ENCODE measurements around the gene HES5.
"Not testable (repeated sequence)": the region's sequence is repeated elsewhere in the genome, so short reads cannot be mapped to it uniquely, and the experiment has no call there.

Gene HES5

GRCh38 chr1:2529784-2530512 lies at the start of gene HES5:
TSS of gene HES5 (minus strand) at chr1:2530263. CDS start at chr1:2530164, 99 bp downstream.
- Histone ChIP-seq H3K79me2 (ENCODE audit: insufficient read depth, low read length) (peaks cover 11% of the 10 kb centered on the region), H3K9me2 (replicated peaks; ENCODE audit: insufficient read depth, low read length) (no peaks in the 10 kb centered on the region), H3K36me3 (ENCODE audit: low read length) (no peaks in the 10 kb centered on the region), H3K9ac (ENCODE audit: low read length) (no peak within 1 kb of the TSS), H2AFZ (ENCODE audit: low read depth, low read length, severe bottlenecking) (no peak within 1 kb of the TSS), H3K9me3 (ENCODE audit: insufficient read depth, low read length) (no peaks in the 10 kb centered on the region), H3K4me3 (ENCODE audit: insufficient read depth, low read length, poor library complexity, severe bottlenecking) (no peak within 1 kb of the TSS), H3K27ac (ENCODE audit: low read depth, low read length) (no peak within 1 kb of the TSS), H3F3A (ENCODE audit: insufficient read depth) (no peaks in the 10 kb centered on the region), H3K4me2 (ENCODE audit: low read depth, low read length, poor library complexity, severe bottlenecking) (no peak within 1 kb of the TSS), H3K27me3 (ENCODE audit: low read length) (no peaks in the 10 kb centered on the region), H4K20me1 (ENCODE audit: low read depth, low read length) (0 out of 2 replicates have a peak, but pooled peaks cover 2% of the 10 kb centered on the region)
- TF ChIP-seq CTCF (IDR thresholded peaks at IDR 0.05; ENCODE audit: insufficient read depth, low read length, poor library complexity, severe bottlenecking) (no peak), EZH2phosphoT487 (conservative IDR thresholded peaks at IDR 0.05; ENCODE audit: low read length) (peak; percentile 42; the same call in 1 of the 2 replicates)

- no peaks in the 10 kb centered on the region for H3K9me3 ChIP-seq (ENCODE audit: insufficient read depth, low read length)
- no peak overlapping the region for H3K4me3 ChIP-seq (ENCODE audit: insufficient read depth, low read length, poor library complexity, severe bottlenecking)
- H3K36me3 ChIP-seq (ENCODE audit: low read length): no peaks in the 10 kb centered on the region
- no peak overlapping the region for H3K9ac ChIP-seq (ENCODE audit: low read length)
- no peaks in the 10 kb centered on the region for H3K27me3 ChIP-seq (ENCODE audit: low read length)
- TF ChIP-seq CTCF (IDR thresholded peaks at IDR 0.05; ENCODE audit: insufficient read depth, low read length, poor library complexity, severe bottlenecking): no peak
- H2AFZ ChIP-seq (ENCODE audit: low read depth, low read length, severe bottlenecking): no peak overlapping the region
- H3K79me2 ChIP-seq (ENCODE audit: insufficient read depth, low read length): no peaks in the 10 kb centered on the region
- no peaks in the 10 kb centered on the region for H4K20me1 ChIP-seq (ENCODE audit: low read depth, low read length)
- H3K4me2 ChIP-seq (ENCODE audit: low read depth, low read length, poor library complexity, severe bottlenecking): no peak overlapping the region
- H3F3A ChIP-seq (ENCODE audit: insufficient read depth): no peaks in the 10 kb centered on the region
- no peaks in the 10 kb centered on the region for H3K9me2 ChIP-seq (replicated peaks; ENCODE audit: insufficient read depth, low read length)
- no peak overlapping the region for H3K27ac ChIP-seq (ENCODE audit: low read depth, low read length)
Observed at GRCh38 chr1:2578758-2579118, 48.7 kb upstream of the HES5 start.

GRCh38 chr1:2577565-2578075 lies 47.6 kb upstream of the HES5 start:
- H4K20me1 ChIP-seq (ENCODE audit: low read depth, low read length); H3K27ac ChIP-seq (ENCODE audit: low read depth, low read length); H3K4me3 ChIP-seq (ENCODE audit: insufficient read depth, low read length, poor library complexity, severe bottlenecking); H2AFZ ChIP-seq (ENCODE audit: low read depth, low read length, severe bottlenecking); H3K27me3 ChIP-seq (ENCODE audit: low read length); H3K36me3 ChIP-seq (ENCODE audit: low read length); H3K9me2 ChIP-seq (replicated peaks; ENCODE audit: insufficient read depth, low read length); H3K9ac ChIP-seq (ENCODE audit: low read length); H3K9me3 ChIP-seq (ENCODE audit: insufficient read depth, low read length); H3K4me2 ChIP-seq (ENCODE audit: low read depth, low read length, poor library complexity, severe bottlenecking); H3K79me2 ChIP-seq (ENCODE audit: insufficient read depth, low read length); H3F3A ChIP-seq (ENCODE audit: insufficient read depth): not testable (repeated sequence)

All from SU-DHL-6 (cell line).